HEK293T (cell line): ENCODE measurements around the gene TRPC4.
A peak's percentile ranks its signal among the peaks of the same experiment; 100 is the strongest.

ENCODE experiments used
- CTCF ChIA-PET: fragments of 350-600 bp; formaldehyde crosslinking; extraction: SDS; loops from one replicate; lab custom pipeline; 2021; ENCODE audit warnings: antibody characterized with exemption, inconsistent platforms; lab: Yijun Ruan, JAX
- POLR2A ChIA-PET: fragments of 350-600 bp; formaldehyde crosslinking; extraction: SDS; loops from one replicate; lab custom pipeline; 2020; ENCODE audit warnings: antibody characterized with exemption, inconsistent platforms; lab: Yijun Ruan, JAX
- DNase-seq: peaks from one replicate; pipeline ENCODE4 v3.0.0; 2012; ENCODE audit warnings: mixed read lengths; ENCODE audit errors: extremely low spot score
- ARNT ChIP-seq: fragments of 450-650 bp; IDR thresholded peaks from 2 replicates; pipeline ENCODE4 v1.6.1; 2017; ENCODE audit warnings: mild to moderate bottlenecking
- BHLHE40 ChIP-seq: fragments of 450-650 bp; IDR thresholded peaks from 2 replicates; pipeline ENCODE4 v1.6.1; 2016; ENCODE audit warnings: mild to moderate bottlenecking, moderate library complexity, borderline replicate concordance
- CTBP1 ChIP-seq: fragments of 450-650 bp; IDR thresholded peaks from 2 replicates; pipeline ENCODE4 v1.6.1; 2016; ENCODE audit warnings: borderline replicate concordance
- ELF4 ChIP-seq: fragments of 450-650 bp; IDR thresholded peaks from 2 replicates; pipeline ENCODE4 v1.6.1; 2017; ENCODE audit warnings: antibody characterized with exemption
- FOXA1 ChIP-seq: fragments of 450-650 bp; IDR thresholded peaks from 2 replicates; pipeline ENCODE4 v1.6.1; 2016; ENCODE audit warnings: mild to moderate bottlenecking
- FOXK2 ChIP-seq: fragments of 450-650 bp; IDR thresholded peaks from 2 replicates; pipeline ENCODE4 v1.6.1; 2016; ENCODE audit warnings: mild to moderate bottlenecking
- FOXM1 ChIP-seq: fragments of 450-650 bp; IDR thresholded peaks from 2 replicates; pipeline ENCODE4 v1.6.1; 2017; ENCODE audit warnings: mild to moderate bottlenecking, borderline replicate concordance
- HDGF ChIP-seq: fragments of 450-650 bp; IDR thresholded peaks from 2 replicates; pipeline ENCODE4 v1.6.1; 2017; ENCODE audit warnings: antibody characterized with exemption, borderline replicate concordance
- L3MBTL2 ChIP-seq: fragments of 450-650 bp; conservative IDR thresholded peaks from 2 replicates; pipeline ENCODE4 v1.6.1; 2016; ENCODE audit warnings: mild to moderate bottlenecking
- LEF1 ChIP-seq: fragments of 450-650 bp; IDR thresholded peaks from 2 replicates; pipeline ENCODE4 v1.6.1; 2017; ENCODE audit warnings: mild to moderate bottlenecking, borderline replicate concordance
- NFRKB ChIP-seq: fragments of 450-650 bp; IDR thresholded peaks from 2 replicates; pipeline ENCODE4 v1.6.1; 2016; ENCODE audit warnings: mild to moderate bottlenecking, moderate library complexity
- SP1 ChIP-seq: fragments of 450-650 bp; IDR thresholded peaks from 2 replicates; pipeline ENCODE4 v1.6.1; 2017
- SUZ12 ChIP-seq: fragments of 450-650 bp; IDR thresholded peaks from 2 replicates; pipeline ENCODE4 v1.6.1; 2016; ENCODE audit warnings: mild to moderate bottlenecking
- TARDBP ChIP-seq: fragments of 450-650 bp; IDR thresholded peaks from 2 replicates; pipeline ENCODE4 v1.6.1; 2016
- ZNF384 ChIP-seq: fragments of 450-650 bp; IDR thresholded peaks from 2 replicates; pipeline ENCODE4 v1.6.1; 2016
- TF ChIP-seq, protein P1 (sequence below): fragments of 450-650 bp; IDR thresholded peaks from 2 replicates; pipeline ENCODE4 v1.6.1; 2016

TRPC4 gene

DNA sequence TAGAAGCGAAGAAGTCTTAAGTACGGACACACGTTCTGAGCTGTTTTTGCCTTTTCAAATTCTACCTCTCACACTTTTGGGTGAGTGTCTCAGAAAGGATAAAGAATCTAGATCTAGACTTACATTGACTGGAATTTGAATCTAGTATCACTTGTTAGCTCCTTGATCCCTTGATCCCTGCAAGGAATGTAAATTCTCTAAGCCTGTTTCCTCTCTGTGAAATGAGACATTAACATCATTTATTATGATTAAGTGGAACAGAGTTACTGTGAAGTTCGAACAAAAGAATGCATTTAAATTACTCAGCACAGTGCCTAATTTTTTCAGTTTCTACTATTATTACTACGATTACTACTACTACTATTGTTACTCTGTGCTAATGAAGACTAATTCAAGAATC is 184.4 kb downstream of the TRPC4 start:
- ChIA-PET CTCF (no interaction called here), POLR2A (no interaction called here)
- DNase-seq = no peak
- TF ChIP-seq, protein P1, sequence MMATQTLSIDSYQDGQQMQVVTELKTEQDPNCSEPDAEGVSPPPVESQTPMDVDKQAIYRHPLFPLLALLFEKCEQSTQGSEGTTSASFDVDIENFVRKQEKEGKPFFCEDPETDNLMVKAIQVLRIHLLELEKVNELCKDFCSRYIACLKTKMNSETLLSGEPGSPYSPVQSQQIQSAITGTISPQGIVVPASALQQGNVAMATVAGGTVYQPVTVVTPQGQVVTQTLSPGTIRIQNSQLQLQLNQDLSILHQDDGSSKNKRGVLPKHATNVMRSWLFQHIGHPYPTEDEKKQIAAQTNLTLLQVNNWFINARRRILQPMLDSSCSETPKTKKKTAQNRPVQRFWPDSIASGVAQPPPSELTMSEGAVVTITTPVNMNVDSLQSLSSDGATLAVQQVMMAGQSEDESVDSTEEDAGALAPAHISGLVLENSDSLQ = no peak
- TF ChIP-seq CTBP1 = no peak
- no peak for TF ChIP-seq LEF1
- no peak for TF ChIP-seq SP1
- no peak for TF ChIP-seq SUZ12
- no peak for TF ChIP-seq FOXA1
- no peak for TF ChIP-seq TARDBP
- no peak for TF ChIP-seq FOXK2
- no peak for TF ChIP-seq NFRKB
- no peak for TF ChIP-seq ELF4
- no peak for TF ChIP-seq BHLHE40
- no peak for TF ChIP-seq HDGF
- no peak for TF ChIP-seq ARNT
- no peak for TF ChIP-seq FOXM1
- no peak for TF ChIP-seq L3MBTL2
- no peak for TF ChIP-seq ZNF384

DNA sequence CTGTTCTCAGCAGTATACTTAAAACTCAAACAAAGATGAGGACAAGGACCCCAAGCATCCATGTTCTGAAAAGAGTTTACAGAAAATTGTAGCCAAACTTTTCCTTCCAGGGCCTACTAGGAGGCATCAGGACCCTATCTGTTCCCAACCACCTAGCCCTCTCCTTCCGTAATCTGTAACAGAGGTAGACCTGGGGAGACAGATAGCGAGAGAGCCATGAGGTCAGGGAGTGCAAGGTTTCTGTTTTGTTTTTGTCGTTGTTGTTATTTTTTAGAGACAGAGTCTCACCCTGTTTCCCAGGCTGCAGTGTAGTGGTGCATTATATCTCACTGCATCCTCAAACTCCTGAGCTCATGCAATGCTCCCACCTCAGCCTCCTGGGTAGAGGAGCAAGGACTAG is 187.1 kb downstream of the TRPC4 start:
- DNase-seq = no peak
- CTCF ChIA-PET = no interaction called here
- POLR2A ChIA-PET = no interaction called here
- no peak for TF ChIP-seq FOXK2
- TF ChIP-seq ZNF384 = no peak
- TF ChIP-seq CTBP1 = no peak
- no peak for TF ChIP-seq HDGF
- TF ChIP-seq NFRKB = no peak
- TF ChIP-seq FOXM1 = no peak
- TF ChIP-seq, protein P1 = no peak
- TF ChIP-seq TARDBP = no peak
- TF ChIP-seq L3MBTL2 = no peak
- TF ChIP-seq ELF4 = no peak
- no peak for TF ChIP-seq ARNT
- TF ChIP-seq FOXA1 = no peak
- no peak for TF ChIP-seq LEF1
- TF ChIP-seq SP1 = no peak
- TF ChIP-seq BHLHE40 = no peak
- no peak for TF ChIP-seq SUZ12

DNA sequence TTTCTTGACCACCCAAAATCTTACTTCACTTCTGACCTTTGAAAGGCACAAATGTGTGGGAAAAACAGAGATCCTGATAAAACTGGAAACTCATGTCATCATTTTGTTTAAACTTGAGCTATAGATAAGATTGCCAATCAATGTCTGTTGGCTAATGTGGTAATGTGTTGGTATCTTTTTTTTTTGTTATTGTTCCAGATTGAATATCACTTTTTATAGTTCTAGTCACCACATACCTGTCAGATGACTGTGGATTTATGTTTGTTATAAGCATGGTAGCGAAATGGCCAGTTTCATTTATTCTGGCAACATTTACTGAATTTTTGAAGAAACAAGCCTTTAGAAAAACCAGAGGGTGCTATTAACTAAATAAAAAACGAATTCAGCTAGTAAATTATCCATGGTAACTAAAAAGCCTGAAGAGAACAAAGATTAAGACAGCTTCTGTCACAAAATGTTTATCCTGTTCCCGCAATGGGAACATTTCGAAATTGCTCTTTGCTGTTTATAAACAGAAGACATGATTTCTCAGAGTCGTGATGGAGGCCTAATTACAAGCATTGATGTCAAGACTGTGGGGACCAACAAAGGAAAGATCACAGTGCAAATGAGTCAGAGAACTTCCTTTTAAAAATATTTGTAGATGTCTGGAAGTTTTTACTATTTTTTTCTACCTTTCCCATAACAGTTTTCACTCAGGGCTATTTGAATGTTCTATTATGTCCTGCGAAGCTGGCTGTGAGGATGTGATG is 188.1 kb downstream of the TRPC4 start:
- POLR2A ChIA-PET = no interaction called here
- peak; percentile 28; the same call in 1 of the 2 replicates for TF ChIP-seq CTBP1
- TF ChIP-seq, protein P1 = peak; percentile 95
- no peak for TF ChIP-seq FOXM1
- no peak for TF ChIP-seq SUZ12
- no peak for TF ChIP-seq L3MBTL2
- TF ChIP-seq ELF4 = no peak
- no peak for TF ChIP-seq LEF1
- TF ChIP-seq FOXK2 = no peak
- CTCF ChIA-PET = no interaction called here
- no peak for DNase-seq

DNA sequence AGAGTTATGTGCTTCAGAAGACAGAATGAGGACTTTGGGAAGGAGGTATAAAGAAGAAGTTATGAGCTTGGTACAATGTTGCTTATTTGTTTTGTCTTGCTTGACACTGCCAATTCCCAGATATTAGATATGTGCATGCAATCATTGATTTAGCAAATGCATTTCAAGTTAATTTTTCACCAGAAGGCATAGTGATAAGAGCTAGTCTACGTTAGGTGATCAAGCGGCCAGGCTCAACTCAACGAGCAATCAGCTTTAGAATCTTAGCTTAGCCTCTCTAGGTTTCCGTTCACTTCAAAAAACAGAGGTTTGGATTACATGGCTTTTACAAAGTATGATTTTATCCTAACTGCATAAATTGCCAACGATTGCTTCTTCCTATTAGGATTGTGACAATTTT is 189.4 kb downstream of the TRPC4 start:
- TF ChIP-seq SUZ12 = no peak
- TF ChIP-seq LEF1 = no peak
- no peak for TF ChIP-seq HDGF
- TF ChIP-seq BHLHE40 = no peak
- TF ChIP-seq CTBP1 = no peak
- TF ChIP-seq L3MBTL2 = no peak
- TF ChIP-seq NFRKB = no peak
- no peak for DNase-seq
- ChIA-PET POLR2A (no interaction called here), CTCF (no interaction called here)

DNA sequence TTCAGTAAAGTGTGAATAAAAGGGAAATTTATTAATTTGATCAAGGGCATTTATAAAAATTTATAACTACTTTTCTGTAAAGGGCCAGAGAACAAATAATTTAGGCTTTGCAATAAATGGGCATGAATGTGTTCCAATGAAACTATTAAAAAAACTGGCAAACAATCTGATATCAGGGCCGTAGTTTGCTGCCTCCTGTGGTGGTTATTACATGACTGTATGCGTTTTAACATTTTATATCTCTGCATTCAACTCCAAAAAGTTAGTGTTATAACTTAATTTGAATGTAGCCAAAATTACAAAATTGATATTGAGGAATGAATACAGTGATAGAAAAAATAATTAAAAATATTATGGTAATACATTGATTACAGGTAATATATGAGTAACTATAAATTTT is 190.5 kb downstream of the TRPC4 start:
- DNase-seq = no peak
- ChIA-PET CTCF (no interaction called here), POLR2A (no interaction called here)
- TF ChIP-seq SP1 (no peak), FOXM1 (no peak), FOXK2 (no peak)

DNA sequence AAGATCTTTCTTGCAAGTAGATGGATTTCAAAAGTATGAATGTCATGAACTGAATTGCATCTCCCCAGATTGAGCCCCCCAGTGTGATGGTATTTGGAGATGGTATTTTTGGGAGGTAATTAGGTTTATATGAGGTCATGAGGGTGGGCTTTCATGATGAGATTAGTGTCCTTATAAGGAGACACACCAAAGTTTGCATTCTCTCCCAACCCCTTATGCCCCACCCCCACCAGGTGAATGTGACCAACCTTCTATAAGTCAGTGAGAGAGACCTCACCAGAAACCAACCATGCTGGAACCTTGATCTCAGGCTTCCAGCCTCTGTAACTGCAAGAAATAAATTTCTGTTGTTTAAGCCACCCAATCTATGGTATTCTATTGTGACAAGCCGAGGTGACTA is 199.7 kb downstream of the TRPC4 start:
- TF ChIP-seq FOXK2 = no peak
- no peak for TF ChIP-seq SUZ12
- no peak for TF ChIP-seq ELF4
- TF ChIP-seq NFRKB = no peak
- no peak for TF ChIP-seq LEF1
- TF ChIP-seq HDGF = no peak
- TF ChIP-seq L3MBTL2 = no peak
- no peak for TF ChIP-seq CTBP1
- no peak for TF ChIP-seq FOXM1
- TF ChIP-seq, protein P1 = no peak
- TF ChIP-seq ARNT = no peak
- ChIA-PET POLR2A (no interaction called here), CTCF (no interaction called here)
- DNase-seq = no peak
